ENCODE data around the gene COX19.

The COX19 gene

GRCh38 chr7:991729-992656, 16.6 kb upstream of the COX19 start:
- DNase-seq (ENCODE audit: low read depth) = no peak

- DNase-seq (ENCODE audit: low read depth) = no peak
Observed at GRCh38 chr7:990933-991728, 15.8 kb upstream of the COX19 start.

GRCh38 chr7:990352-990932, 15.1 kb upstream of the COX19 start:
- DNase-seq (ENCODE audit: low read depth) = no peak

GRCh38 chr7:988963-989529, 13.7 kb upstream of the COX19 start:
- DNase-seq (ENCODE audit: low read depth) = no peak

- no peak for DNase-seq (ENCODE audit: low read depth)
Observed at GRCh38 chr7:988426-988911, 13.1 kb upstream of the COX19 start.

GRCh38 chr7:987909-988308, 12.6 kb upstream of the COX19 start:
- DNase-seq (ENCODE audit: low read depth) = no peak

- no peak for DNase-seq (ENCODE audit: low read depth)
Observed at GRCh38 chr7:986766-987751, 11.7 kb upstream of the COX19 start.

GRCh38 chr7:985915-986741, 10.8 kb upstream of the COX19 start:
- no peak for DNase-seq (ENCODE audit: low read depth)

DNA sequence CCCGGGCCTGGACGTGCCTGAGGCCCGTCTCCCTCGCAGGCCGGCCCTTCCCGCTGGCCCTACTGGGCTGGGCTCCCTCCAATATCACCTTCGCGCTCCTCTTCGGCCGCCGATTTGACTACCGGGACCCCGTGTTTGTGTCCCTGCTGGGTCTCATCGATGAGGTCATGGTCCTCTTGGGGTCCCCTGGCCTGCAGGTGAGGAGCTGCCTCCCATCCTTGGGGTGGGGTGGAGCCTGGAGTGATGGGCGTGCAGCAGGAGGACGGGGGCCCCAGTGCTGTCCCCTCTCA, 9.7 kb upstream of the COX19 start:
- no peak for DNase-seq (ENCODE audit: low read depth)

DNA sequence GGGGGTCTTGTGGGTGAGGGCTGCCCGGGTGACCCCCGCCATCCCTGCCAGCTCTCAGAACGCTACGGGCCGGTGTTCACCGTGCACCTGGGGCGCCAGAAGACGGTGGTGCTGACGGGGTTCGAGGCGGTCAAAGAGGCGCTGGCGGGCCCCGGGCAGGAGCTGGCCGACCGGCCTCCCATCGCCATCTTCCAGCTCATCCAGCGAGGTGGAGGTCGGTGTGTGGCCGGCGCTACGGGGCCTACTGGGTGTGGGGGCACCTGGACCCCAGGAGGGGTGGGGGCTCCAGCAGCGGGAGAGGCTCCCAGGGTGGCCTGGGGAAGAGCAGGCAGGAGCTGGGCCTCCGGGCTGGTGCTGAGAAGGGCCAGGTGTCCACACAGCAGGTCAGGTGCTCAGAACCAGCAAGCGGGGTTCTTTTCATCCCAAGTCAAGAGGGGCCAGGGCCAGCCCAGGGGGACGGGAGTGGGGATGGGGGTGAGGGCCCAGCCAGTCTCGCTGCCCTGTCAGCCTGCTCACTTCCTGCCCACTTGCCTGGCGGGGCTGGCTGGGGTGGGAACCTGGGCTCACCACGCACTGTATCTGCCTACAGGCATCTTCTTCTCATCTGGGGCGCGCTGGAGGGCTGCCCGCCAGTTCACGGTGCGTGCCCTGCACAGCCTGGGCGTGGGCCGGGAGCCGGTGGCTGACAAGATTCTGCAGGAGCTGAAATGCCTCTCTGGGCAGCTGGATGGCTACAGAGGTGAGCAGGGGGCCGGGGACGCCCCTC, 9.2 kb upstream of the COX19 start:
- DNase-seq (ENCODE audit: low read depth) = no peak

GRCh38 chr7:983616-984071, 8.3 kb upstream of the COX19 start:
- no peak for DNase-seq (ENCODE audit: low read depth)

- no peak for DNase-seq (ENCODE audit: low read depth)
Observed at GRCh38 chr7:983004-983615, 7.8 kb upstream of the COX19 start, which contains the start of gene CYP2W1. Gene CYP2W1 (plus strand): TSS chr7:983181. CDS start chr7:983212, 31 bp downstream.

- DNase-seq (ENCODE audit: low read depth) = no peak
Observed at GRCh38 chr7:982511-983003, 7.2 kb upstream of the COX19 start.

- no peak for DNase-seq (ENCODE audit: low read depth)
Observed at GRCh38 chr7:981793-982510, 6.6 kb upstream of the COX19 start.

DNA sequence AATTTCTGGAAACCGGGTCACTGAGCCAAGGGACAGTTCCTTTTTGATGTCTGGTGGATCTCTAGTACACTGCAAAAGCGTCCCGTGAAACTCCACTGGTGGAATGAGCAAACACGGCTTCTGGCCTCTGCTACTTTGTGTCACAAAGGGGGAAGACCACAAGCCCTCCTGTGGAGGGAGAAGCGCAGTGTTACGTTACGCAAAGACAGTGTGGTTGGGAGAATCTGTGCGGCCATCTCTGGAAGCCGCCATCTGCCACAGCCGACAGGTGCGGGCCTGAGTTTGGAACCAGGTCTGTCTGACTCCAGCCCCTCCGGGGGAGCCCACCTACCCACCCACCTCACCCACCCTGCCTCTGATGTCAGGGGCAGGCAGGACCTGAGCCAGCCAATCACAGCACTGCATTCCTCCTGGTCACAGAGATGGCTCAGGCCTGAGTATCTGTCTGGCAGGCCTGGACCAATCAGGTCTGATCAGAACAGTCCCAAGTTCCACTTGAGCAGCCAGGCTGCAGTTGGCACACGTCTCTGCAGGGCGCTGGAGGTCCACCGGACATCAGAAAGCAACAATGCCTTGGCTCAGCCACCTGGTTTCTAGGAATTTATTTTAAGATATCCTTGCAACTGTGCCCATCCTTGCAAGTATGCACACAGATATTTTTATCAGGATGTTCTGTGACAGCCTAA, 4.7 kb upstream of the COX19 start:
- no peak for DNase-seq (ENCODE audit: low read depth)

DNA sequence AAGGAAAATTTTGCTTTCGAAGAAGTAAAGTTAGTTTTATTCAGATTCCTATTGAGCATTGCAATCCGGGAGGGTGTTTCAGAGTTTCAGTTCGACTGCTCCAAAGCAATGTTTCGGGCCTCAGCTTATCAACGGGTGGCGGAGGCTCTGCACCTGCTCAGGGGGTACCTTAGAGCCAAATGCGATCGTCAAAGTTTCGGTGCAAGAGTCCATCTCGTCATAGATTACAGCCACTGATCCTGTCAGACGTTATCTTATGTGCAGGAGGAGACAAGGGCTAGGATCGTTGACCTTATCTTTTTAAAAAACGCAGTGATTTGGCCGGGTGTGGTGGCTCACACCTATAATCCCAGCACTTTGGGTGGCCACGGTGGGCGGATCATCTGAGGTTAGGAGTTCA, 3.8 kb upstream of the COX19 start:
- DNase-seq (ENCODE audit: low read depth) = no peak

DNA sequence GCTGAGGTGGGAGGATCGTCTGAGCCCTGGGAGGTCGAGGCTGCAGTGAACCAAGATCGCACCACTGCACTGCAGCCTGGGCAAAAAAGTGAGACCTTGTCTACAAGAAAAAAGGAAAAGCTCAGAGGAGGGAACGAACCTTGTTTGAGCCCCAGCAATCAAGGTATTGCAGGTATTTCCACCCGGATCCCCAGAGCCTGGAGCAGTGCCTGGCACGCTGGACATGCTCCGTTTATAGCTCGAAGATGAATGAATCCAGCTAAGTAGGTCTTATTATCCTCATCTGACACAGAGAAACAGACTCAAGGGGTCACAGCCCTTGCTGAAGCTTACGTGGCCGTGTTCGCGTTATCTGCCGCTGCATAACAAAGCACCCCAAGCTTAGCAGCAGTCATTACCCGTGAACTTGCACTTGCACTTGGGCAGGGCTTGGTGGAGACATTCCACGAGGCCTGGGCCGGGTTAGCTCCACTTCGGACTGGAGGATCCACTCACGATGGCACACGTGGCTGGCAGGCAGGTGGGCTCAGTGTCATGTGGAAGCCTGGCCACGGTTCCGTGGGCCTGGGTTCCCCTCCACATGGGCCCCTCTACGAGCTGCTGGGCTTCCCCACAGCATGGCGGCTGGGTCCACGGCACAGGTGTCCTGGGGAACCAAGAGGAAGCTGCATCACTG, 3.2 kb upstream of the COX19 start:
- DNase-seq (ENCODE audit: low read depth) = no peak
